Coronary artery (tissue), 2 donors: ENCODE results near the gene DBF4B.
"Not testable (repeated sequence)": the region's sequence is repeated elsewhere in the genome, so short reads cannot be mapped to it uniquely, and the experiment has no call there.

ENCODE experiments used
- DNase-seq: peaks from one replicate; pipeline ENCODE4 v3.0.0-alpha.2; 2017; ENCODE audit warnings: low spot score
- H3K27ac ChIP-seq, 2 donors: fragments of 200-600 bp; sonication (generic); one replicate each; pipeline ENCODE4 v1.5.1; 2016 to 2019
- H3K4me3 ChIP-seq: fragments of 200-600 bp; sonication (generic); 2 replicates; pipeline ENCODE4 v1.5.1; 2016; ENCODE audit warnings: mild to moderate bottlenecking, moderate library complexity
- TF ChIP-seq, protein P1 (sequence below): fragments of 200-600 bp; sonication (generic); IDR thresholded peaks from one replicate; pipeline ENCODE4 v1.5.1; 2019; ENCODE audit warnings: antibody characterized with exemption

Gene DBF4B

DNA sequence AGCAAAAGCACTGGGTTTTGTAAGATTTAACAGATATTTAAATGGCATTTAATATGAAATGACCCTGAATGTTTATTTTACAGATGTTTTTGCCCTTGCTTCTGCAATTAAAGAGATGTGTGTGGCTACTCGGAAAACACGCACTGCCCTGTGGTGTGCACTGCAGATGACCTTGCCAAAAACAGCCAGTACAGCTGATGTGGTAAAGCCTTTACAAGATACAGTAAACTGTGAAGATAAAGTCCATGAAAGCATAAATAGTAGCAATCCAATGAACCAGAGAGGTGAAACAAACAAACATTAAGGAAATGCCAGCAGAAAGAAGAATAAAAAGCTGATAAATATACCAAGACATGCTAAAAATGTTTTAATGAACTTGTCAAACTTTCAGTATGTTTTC lies 34.6 kb upstream of the DBF4B start:
- H3K4me3 ChIP-seq: no peak overlapping the region
- H3K27ac ChIP-seq: no peak overlapping the region
- TF ChIP-seq, protein P1, sequence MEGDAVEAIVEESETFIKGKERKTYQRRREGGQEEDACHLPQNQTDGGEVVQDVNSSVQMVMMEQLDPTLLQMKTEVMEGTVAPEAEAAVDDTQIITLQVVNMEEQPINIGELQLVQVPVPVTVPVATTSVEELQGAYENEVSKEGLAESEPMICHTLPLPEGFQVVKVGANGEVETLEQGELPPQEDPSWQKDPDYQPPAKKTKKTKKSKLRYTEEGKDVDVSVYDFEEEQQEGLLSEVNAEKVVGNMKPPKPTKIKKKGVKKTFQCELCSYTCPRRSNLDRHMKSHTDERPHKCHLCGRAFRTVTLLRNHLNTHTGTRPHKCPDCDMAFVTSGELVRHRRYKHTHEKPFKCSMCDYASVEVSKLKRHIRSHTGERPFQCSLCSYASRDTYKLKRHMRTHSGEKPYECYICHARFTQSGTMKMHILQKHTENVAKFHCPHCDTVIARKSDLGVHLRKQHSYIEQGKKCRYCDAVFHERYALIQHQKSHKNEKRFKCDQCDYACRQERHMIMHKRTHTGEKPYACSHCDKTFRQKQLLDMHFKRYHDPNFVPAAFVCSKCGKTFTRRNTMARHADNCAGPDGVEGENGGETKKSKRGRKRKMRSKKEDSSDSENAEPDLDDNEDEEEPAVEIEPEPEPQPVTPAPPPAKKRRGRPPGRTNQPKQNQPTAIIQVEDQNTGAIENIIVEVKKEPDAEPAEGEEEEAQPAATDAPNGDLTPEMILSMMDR: no peak
- no peak for DNase-seq

DNA sequence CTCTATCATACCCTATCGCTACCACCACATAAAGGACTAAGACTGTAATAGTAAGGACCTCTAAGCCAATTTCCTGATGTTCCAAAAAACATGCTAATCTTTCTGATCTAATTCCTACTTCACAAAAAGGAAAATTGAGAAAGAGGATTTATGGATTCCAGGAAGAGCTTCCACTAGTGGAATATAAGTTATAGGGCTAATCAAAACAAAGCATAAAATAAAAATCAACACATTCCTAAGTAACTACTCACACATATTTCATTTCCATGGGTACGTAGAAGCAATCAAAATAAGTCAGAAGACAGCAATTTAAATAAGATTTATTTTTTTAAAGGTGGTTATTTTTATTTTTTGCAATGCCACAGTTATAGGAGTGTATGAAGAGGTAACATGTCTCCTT lies 31.3 kb upstream of the DBF4B start:
- DNase-seq: no peak
- TF ChIP-seq, protein P1: no peak
- Histone ChIP-seq H3K4me3 (no peak overlapping the region), H3K27ac (no peak overlapping the region)

DNA sequence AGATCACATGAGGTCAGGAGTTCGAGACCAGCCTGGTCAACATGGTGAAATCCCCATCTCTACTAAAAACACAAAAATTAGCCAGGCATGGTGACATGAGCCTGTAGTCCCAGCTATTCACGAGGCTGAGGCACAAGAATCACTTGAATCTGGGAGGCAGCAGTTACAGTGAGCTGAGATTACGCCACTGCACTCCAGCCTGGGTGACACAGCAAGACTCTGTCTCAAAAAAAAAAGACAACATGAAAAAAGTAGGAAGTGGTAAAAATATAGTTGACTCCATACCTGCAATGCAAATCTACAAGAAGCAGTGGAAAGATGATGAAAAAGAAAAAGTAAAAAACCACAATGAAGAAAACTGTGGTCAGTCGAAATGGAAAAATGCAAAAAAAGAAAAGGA lies 25.2 kb upstream of the DBF4B start:
- H3K4me3 ChIP-seq, H3K27ac ChIP-seq, DNase-seq: not testable (repeated sequence)

DNA sequence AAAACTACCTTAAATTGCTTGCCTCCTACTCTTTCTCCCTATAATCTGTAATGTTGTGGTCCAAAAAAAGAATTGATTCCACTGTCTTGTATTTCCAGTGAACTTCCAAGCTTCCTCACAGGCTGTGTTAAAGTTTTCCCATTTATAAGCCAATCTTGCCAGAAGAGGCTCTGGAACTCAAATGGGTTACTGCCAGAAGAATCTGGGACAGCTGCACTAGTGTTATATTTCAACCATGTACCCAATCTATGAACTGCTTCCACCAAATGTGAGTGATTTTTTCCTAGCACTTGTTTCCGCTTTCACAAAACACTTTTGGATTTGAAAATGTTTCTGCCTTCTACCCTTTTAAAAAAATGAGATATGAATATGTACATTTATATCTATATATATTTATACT lies 20.7 kb upstream of the DBF4B start:
- no peak overlapping the region for H3K27ac ChIP-seq
- H3K4me3 ChIP-seq: no peak overlapping the region
- no peak for DNase-seq
- TF ChIP-seq, protein P1: no peak

DNA sequence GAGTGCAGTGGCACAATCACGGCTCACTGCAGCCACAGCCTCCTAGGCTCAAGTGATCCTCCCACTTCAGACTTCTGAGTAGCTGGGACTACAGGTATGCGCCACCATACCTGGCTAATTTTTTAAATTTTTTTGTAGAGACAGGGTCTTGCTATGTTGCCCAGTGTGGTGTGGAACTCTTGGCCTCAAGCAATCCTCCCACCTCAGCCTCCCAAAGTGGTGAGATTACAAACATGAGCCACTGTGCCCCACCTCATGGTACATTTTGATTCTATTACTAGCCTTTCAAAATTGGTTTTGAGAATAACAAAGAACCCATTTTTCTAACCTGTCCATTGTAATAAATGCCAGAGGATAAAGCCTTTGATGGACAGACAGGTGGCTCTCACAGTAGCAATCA lies 20.3 kb upstream of the DBF4B start:
- H3K4me3 ChIP-seq: no peak overlapping the region
- H3K27ac ChIP-seq: no peak overlapping the region
- TF ChIP-seq, protein P1: no peak
- DNase-seq: no peak

DNA sequence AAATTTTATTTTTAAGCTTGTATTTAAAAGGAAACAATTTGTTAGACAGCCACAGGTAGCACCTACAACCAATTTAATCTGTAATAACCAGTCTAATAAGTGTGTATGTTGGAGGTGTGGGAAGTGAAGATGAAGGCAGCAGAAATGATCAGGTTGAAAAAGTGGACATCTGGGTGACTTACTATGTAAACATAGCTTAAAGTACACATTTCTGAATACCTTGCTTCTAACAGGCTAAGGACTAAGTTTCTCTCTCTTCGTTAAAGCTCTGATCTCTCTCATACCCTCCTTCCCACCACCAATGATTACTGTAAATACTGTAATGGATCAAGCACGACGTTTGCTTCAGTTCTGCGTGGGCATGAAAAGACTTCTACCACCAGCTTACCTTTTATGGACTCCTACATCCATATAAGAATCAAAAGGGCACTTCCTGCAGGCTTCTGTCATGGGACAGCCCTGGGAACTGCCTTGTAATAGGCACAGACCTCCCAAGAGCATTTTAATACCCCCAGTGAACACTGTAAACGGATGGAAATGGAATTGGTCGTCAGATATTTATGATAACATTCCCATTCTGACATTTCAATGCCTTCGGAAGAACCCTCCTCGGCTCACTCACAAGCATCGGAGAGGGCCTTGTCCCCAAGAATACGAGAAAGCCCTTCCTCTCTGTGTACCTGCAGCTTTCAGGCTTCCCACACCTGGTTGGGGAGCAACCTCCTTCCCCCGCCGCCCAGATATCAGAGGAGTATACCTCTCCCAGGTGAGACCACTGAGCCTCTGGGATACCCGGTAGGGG lies 19.6 kb upstream of the DBF4B start:
- peak overlapping the region; percentile 81 for H3K4me3 ChIP-seq
- no peak for DNase-seq
- TF ChIP-seq, protein P1: no peak
- peak overlapping the region; percentile 73 to 88 for H3K27ac ChIP-seq

DNA sequence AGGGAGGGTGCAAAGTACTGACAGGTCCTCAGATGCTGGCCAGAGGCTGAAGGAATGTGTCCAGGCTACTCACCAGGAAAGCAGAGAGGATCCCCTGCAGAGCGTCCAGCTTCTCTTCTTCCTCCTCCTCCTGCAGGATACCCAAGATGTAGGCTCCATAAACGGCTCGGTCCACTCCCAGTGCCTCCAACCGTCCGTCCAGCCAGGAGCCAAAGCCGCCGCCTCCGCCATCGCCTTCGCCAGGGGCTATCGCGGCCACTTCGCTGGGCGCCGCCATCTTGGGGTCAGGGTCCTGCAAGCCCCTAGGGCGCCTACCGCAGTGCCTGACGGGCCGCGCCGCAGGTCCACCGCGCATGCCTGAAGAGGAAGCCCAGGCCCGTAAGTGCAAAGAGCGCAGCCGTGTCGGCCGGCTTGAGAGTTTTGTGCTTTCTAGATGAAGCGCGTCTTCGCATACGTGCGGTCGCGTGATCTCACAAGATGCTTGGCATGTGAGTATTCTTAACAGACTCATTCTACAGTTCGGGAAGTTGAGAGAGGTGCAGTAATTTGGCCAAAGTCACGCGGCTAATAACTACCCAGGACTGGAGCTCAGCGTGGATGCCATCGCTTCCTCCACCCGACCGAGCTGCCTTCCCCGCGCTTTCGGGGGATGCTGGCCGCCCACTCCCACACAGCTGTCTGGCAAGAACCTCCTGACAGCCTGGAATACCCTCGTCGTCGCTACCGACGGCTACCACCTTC lies 18.8 kb upstream of the DBF4B start, which contains the start of gene CCDC43:
Gene CCDC43, minus strand, starts transcription at position 300 of the 741 bp plus-strand sequence. Its CDS starts 23 bp downstream, at position 277.
- TF ChIP-seq, protein P1: no peak
- peak; percentile 91 for DNase-seq
- Histone ChIP-seq H3K4me3 (peak within 1 kb of the TSS; percentile 81), H3K27ac (peak within 1 kb of the TSS; percentile 73 to 88)

DNA sequence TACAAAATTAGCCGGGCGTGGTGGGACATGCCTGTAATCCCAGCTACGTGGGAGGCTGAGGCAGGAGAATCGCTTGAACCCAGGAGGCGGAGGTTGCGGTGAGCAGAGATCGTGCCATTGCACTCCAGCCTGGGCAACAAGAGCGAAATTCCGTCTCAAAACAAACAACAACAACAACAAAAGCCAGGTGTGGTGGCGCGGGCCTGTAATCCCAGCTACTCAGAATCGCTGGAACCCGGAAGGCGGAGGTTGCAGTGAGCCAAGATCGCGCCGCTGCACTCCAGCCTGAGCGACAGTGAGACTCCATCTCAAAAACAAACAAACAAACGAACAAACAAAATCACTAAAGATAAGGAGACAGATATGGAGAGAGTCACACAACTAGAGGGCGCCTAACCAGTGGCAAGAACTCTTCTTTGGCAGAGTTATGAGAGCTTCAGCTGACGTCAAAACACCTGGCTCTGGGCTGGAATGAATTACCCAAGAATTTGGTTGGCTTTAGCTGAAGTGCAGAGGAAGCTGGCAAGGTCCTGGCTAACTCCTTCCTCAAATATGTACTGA lies 17.6 kb upstream of the DBF4B start:
- not testable (repeated sequence) for H3K4me3 ChIP-seq, DNase-seq, H3K27ac ChIP-seq
